PC-9 (cell line): ENCODE results near the gene TADA2B. TPM values are rescaled to one million over a fixed set of nuclear protein-coding genes. Genes with fewer than 3 reads are reported as not detected.

Source experiments
- BruUV-seq: library from RNA; stranded (reverse); fragments of 400-500 nt; replicated peaks from 2 replicates; lab custom pipeline; 2021; lab: Mats Ljungman, UMichigan
- CTCF ChIA-PET: fragments of 300-600 bp; sonication (Branson Sonifier 250); formaldehyde crosslinking; loops from one replicate; lab custom pipeline; 2022; ENCODE audit warnings: antibody characterized with exemption; lab: Charles Lee
- POLR2A ChIA-PET: fragments of 300-600 bp; sonication (Branson Sonifier 250); formaldehyde crosslinking; loops from one replicate; lab custom pipeline; 2022; ENCODE audit warnings: antibody characterized with exemption; ENCODE audit not compliant: unreplicated experiment; lab: Charles Lee
- DNase-seq, 2 experiments: peaks; one replicate each; pipeline versions ENCODE4 v3.0.0 to v3.0.0-alpha.2; 2015 to 2022; ENCODE audit warnings: mixed read lengths in 1 of 2
- H2AFZ ChIP-seq: fragments of 200-600 bp; sonication (generic); 2 replicates; pipeline ENCODE4 v1.8.1; 2017; ENCODE audit warnings: antibody characterized with exemption
- H3F3A ChIP-seq: fragments of 200-600 bp; sonication (generic); 2 replicates; pipeline ENCODE4 v1.8.1; 2017; ENCODE audit warnings: antibody characterized with exemption, mild to moderate bottlenecking, low read depth; ENCODE audit not compliant: insufficient read depth
- H3K27ac ChIP-seq: fragments of 200-600 bp; sonication (generic); 2 replicates; pipeline ENCODE4 v1.6.1; 2016; ENCODE audit warnings: mixed run types
- H3K27me3 ChIP-seq: fragments of 200-600 bp; sonication (generic); 2 replicates; pipeline ENCODE4 v1.6.1; 2016; ENCODE audit warnings: low read depth, mixed run types; ENCODE audit not compliant: insufficient read depth
- H3K36me3 ChIP-seq: fragments of 200-600 bp; sonication (generic); 2 replicates; pipeline ENCODE4 v1.6.1; 2016; ENCODE audit warnings: low read depth, mixed run types
- H3K4me1 ChIP-seq: fragments of 200-600 bp; sonication (generic); replicated peaks from 2 replicates; pipeline ENCODE4 v1.6.1; 2016; ENCODE audit warnings: mixed run types; ENCODE audit not compliant: insufficient read depth
- H3K4me2 ChIP-seq: fragments of 200-600 bp; sonication (generic); 2 replicates; pipeline ENCODE4 v1.6.1; 2017; ENCODE audit warnings: mixed run types
- H3K4me3 ChIP-seq: fragments of 200-600 bp; sonication (generic); 2 replicates; pipeline ENCODE4 v1.6.1; 2016; ENCODE audit warnings: mixed run types
- H3K79me2 ChIP-seq: fragments of 200-600 bp; sonication (generic); 2 replicates; pipeline ENCODE4 v1.6.1; 2017; ENCODE audit warnings: low read depth, mixed run types
- H3K9me2 ChIP-seq: fragments of 200-600 bp; sonication (generic); 2 replicates; pipeline ENCODE4 v1.8.1; 2017; ENCODE audit warnings: mild to moderate bottlenecking; ENCODE audit not compliant: insufficient read depth
- H3K9me3 ChIP-seq: fragments of 200-600 bp; sonication (generic); 2 replicates; pipeline ENCODE4 v1.8.1; 2016; ENCODE audit warnings: low read depth; ENCODE audit not compliant: insufficient read depth
- H4K20me1 ChIP-seq: fragments of 200-600 bp; sonication (generic); 2 replicates; pipeline ENCODE4 v1.8.1; 2017; ENCODE audit not compliant: insufficient read depth
- EZH2 ChIP-seq: fragments of 200-600 bp; sonication (generic); IDR thresholded peaks from 2 replicates; pipeline ENCODE4 v1.8.0; 2017; ENCODE audit warnings: antibody characterized with exemption, low read depth
- intact Hi-C: fragments of 100-400 bp; cut with micrococcal nuclease; formaldehyde crosslinking; loops from one replicate; pipeline ENCODE4 v1.10.0; 2022; ENCODE audit not compliant: unreplicated experiment
- total RNA-seq: library from RNA; stranded (reverse); gene quantifications from 2 replicates; pipeline ENCODE4 v1.2.3, GENCODE V29; 2021
- TF ChIP-seq, protein P1 (sequence below): fragments of 200-600 bp; sonication (generic); conservative IDR thresholded peaks from 2 replicates; pipeline ENCODE4 v1.6.1; 2017; ENCODE audit warnings: mixed run types, antibody characterized with exemption, mild to moderate bottlenecking, moderate library complexity

Gene TADA2B
- total RNA-seq, 1 experiment from 2014 or later, result 9.5 TPM

DNA sequence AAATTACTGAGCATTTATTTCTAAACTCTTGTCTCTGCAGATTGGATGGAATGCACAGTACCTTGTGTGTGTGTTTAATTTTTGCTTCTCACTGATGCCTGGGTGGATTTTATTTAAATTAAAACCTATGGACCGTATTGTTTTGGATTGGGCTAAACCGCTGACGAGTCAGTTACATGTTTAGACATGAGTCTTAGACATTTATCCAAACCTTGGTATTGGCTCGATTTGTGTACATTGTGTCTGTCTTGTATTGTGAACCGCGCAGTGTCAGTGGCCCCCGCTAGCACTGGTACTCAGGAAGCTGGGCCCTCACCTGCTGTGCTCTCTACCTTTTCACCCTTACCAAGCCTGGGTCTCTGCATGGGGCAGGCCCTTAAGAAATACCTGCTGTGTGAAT, 40.8 kb upstream of the TADA2B start:
- peaks cover 26% of the 10 kb centered on the region for H3K4me1 ChIP-seq
- no peaks in the 10 kb centered on the region for H4K20me1 ChIP-seq
- H3K79me2 ChIP-seq, result 0 out of 2 replicates have a peak, but pooled peaks cover 13% of the 10 kb centered on the region
- H2AFZ ChIP-seq, result no peak overlapping the region
- peaks cover 16% of the 10 kb centered on the region for H3F3A ChIP-seq
- H3K27me3 ChIP-seq, result no peaks in the 10 kb centered on the region
- H3K4me2 ChIP-seq, result no peak overlapping the region
- no peak overlapping the region for H3K4me3 ChIP-seq
- H3K9me3 ChIP-seq, result no peaks in the 10 kb centered on the region
- TF ChIP-seq EZH2, result no peak
- TF ChIP-seq, protein P1, sequence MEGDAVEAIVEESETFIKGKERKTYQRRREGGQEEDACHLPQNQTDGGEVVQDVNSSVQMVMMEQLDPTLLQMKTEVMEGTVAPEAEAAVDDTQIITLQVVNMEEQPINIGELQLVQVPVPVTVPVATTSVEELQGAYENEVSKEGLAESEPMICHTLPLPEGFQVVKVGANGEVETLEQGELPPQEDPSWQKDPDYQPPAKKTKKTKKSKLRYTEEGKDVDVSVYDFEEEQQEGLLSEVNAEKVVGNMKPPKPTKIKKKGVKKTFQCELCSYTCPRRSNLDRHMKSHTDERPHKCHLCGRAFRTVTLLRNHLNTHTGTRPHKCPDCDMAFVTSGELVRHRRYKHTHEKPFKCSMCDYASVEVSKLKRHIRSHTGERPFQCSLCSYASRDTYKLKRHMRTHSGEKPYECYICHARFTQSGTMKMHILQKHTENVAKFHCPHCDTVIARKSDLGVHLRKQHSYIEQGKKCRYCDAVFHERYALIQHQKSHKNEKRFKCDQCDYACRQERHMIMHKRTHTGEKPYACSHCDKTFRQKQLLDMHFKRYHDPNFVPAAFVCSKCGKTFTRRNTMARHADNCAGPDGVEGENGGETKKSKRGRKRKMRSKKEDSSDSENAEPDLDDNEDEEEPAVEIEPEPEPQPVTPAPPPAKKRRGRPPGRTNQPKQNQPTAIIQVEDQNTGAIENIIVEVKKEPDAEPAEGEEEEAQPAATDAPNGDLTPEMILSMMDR, result no peak
- DNase-seq, result no peak
- no peak overlapping the region for H3K27ac ChIP-seq
- no TSS peak for BruUV-seq
- no peaks in the 10 kb centered on the region for H3K36me3 ChIP-seq
- intact Hi-C loops, result no loop called here
- CTCF ChIA-PET, result no interaction called here
- no peaks in the 10 kb centered on the region for H3K9me2 ChIP-seq
- POLR2A ChIA-PET, result no interaction called here

- Histone ChIP-seq H3K4me3 (no peak overlapping the region), H3F3A (peaks cover 13% of the 10 kb centered on the region), H3K27ac (no peak overlapping the region), H3K9me3 (no peaks in the 10 kb centered on the region), H3K36me3 (0 out of 2 replicates have a peak, but pooled peaks cover 4% of the 10 kb centered on the region), H3K4me1 (peaks cover 17% of the 10 kb centered on the region), H2AFZ (no peak overlapping the region), H3K9me2 (no peaks in the 10 kb centered on the region), H3K79me2 (0 out of 2 replicates have a peak, but pooled peaks cover 13% of the 10 kb centered on the region), H3K27me3 (no peaks in the 10 kb centered on the region), H4K20me1 (no peaks in the 10 kb centered on the region), H3K4me2 (no peak overlapping the region)
- intact Hi-C loops, result no loop called here
- ChIA-PET POLR2A (no interaction called here), CTCF (interaction anchor here (0.6 kb wide), 1 partner anchor 9 kb away, joined by 3 read pairs; no protein-coding TSS in a partner anchor)
- no peak for DNase-seq
- no TSS peak for BruUV-seq
- TF ChIP-seq EZH2, result no peak
- TF ChIP-seq, protein P1, result no peak
These were observed 39.8 kb upstream of the TADA2B start for GRCh38 chr4:7003176-7003878.

GRCh38 chr4:7003879-7004240, 39.3 kb upstream of the TADA2B start:
- CTCF ChIA-PET, result no interaction called here
- H3K9me2 ChIP-seq, result no peaks in the 10 kb centered on the region
- peaks cover 12% of the 10 kb centered on the region for H3K4me1 ChIP-seq
- 0 out of 2 replicates have a peak, but pooled peaks cover 13% of the 10 kb centered on the region for H3K79me2 ChIP-seq
- no peak overlapping the region for H3K4me3 ChIP-seq
- no peaks in the 10 kb centered on the region for H3K27me3 ChIP-seq
- no TSS peak for BruUV-seq
- peaks cover 8% of the 10 kb centered on the region for H3F3A ChIP-seq
- H3K36me3 ChIP-seq, result 0 out of 2 replicates have a peak, but pooled peaks cover 4% of the 10 kb centered on the region
- H3K4me2 ChIP-seq, result no peak overlapping the region
- intact Hi-C loops, result no loop called here
- H3K27ac ChIP-seq, result no peak overlapping the region
- H2AFZ ChIP-seq, result no peak overlapping the region
- POLR2A ChIA-PET, result no interaction called here
- DNase-seq, result no peak
- no peaks in the 10 kb centered on the region for H4K20me1 ChIP-seq
- H3K9me3 ChIP-seq, result no peaks in the 10 kb centered on the region
- TF ChIP-seq, protein P1, result no peak
- TF ChIP-seq EZH2, result no peak
